H1 (cell line): ENCODE measurements around the gene PRRX2.

Experiments
- BCL11A ChIP-seq, 2 experiments: IDR thresholded peaks; one replicate each; pipeline ENCODE4 v1.6.1; 2011; ENCODE audit warnings: low read depth in 2 of 2, low read length in 2 of 2, mild to moderate bottlenecking in 2 of 2
- CBX5 ChIP-seq: fragments of 300-800, 300-1000 bp; sonication (generic); IDR thresholded peaks from 2 replicates; pipeline ENCODE4 v1.7.1; 2016; ENCODE audit warnings: antibody characterized with exemption, low read length, low read depth
- CBX8 ChIP-seq: fragments of 300-800, 300-1000 bp; sonication (generic); IDR thresholded peaks from 2 replicates; pipeline ENCODE4 v1.7.1; 2016; ENCODE audit warnings: low read depth, low read length, borderline replicate concordance
- CEBPB ChIP-seq: IDR thresholded peaks from 2 replicates; pipeline ENCODE4 v1.6.1; 2012; ENCODE audit warnings: low read depth, low read length
- JUND ChIP-seq: IDR thresholded peaks from 2 replicates; pipeline ENCODE4 v1.6.1; 2011; ENCODE audit warnings: mild to moderate bottlenecking, improper control_type of control experiment, low read length
- POLR2A ChIP-seq, 2 experiments: IDR thresholded peaks; 1 replicate in 1 of 2; 2 replicates in 1 of 2; pipeline ENCODE4 v1.6.1; 2011; ENCODE audit warnings: low read depth in 2 of 2, low read length in 2 of 2, mild to moderate bottlenecking in 2 of 2; ENCODE audit errors: control extremely low read depth in 1 of 2
- RXRA ChIP-seq: IDR thresholded peaks from 2 replicates; pipeline ENCODE4 v1.6.1; 2011; ENCODE audit warnings: low read depth, mild to moderate bottlenecking, low read length, moderate library complexity; ENCODE audit not compliant: insufficient read depth
- SIN3A ChIP-seq, 2 experiments: IDR thresholded peaks in 1 of 2; conservative IDR thresholded peaks in 1 of 2; 2 replicates each; pipeline ENCODE4 v1.6.1; 2011 to 2012; ENCODE audit warnings: low read length in 2 of 2, improper control_type of control experiment in 1 of 2, low read depth in 1 of 2, mild to moderate bottlenecking in 1 of 2
- SUZ12 ChIP-seq: fragments of 200-600 bp; sonication (generic); IDR thresholded peaks from 2 replicates; pipeline ENCODE4 v1.6.1; 2012; ENCODE audit warnings: mild to moderate bottlenecking, inconsistent platforms, low read length, moderate library complexity, mixed read lengths
- TF ChIP-seq, protein P1 (sequence below), 3 experiments: IDR thresholded peaks; 1 replicate in 2 of 3; 2 replicates in 1 of 3; pipeline versions ENCODE4 v1.5.1 to v1.6.1; 2011; ENCODE audit warnings: low read length in 3 of 3, mild to moderate bottlenecking in 3 of 3, inconsistent platforms in 2 of 3, low read depth in 1 of 3, moderate library complexity in 1 of 3; ENCODE audit not compliant: insufficient read depth in 1 of 3; ENCODE audit errors: control extremely low read depth in 1 of 3

DNA sequence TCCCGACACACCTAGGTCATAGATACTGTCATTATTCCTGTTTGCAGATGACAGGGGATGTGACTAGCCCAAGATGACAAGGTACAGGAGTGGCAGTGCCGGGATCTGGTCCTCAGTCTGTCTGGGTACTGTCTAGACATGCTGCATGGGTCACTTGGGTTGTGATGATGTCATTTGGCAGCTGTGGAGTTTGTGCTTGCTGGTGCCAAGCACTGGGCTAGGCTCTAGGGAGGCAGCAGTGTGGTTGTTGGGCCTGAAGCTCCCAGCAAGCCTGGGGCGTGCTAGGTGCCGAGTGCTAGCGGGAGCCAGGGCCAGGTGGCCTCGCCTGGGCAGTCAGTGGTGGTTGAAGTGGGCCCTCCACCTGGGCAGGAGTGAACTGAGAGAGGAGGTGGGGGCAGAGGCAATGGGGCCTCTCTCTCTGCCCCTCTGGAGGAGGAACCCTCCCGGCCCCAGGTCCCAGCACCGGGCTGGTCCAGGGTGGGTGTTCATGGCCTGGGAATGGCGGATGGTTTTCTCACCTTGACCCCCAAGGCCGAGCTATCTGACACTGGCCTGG is 14.7 kb upstream of the PRRX2 start:
- TF ChIP-seq BCL11A (IDR thresholded peaks at IDR 0.05; ENCODE audit: low read depth in 2 of 2, low read length in 2 of 2) = no peak
- TF ChIP-seq, protein P1, sequence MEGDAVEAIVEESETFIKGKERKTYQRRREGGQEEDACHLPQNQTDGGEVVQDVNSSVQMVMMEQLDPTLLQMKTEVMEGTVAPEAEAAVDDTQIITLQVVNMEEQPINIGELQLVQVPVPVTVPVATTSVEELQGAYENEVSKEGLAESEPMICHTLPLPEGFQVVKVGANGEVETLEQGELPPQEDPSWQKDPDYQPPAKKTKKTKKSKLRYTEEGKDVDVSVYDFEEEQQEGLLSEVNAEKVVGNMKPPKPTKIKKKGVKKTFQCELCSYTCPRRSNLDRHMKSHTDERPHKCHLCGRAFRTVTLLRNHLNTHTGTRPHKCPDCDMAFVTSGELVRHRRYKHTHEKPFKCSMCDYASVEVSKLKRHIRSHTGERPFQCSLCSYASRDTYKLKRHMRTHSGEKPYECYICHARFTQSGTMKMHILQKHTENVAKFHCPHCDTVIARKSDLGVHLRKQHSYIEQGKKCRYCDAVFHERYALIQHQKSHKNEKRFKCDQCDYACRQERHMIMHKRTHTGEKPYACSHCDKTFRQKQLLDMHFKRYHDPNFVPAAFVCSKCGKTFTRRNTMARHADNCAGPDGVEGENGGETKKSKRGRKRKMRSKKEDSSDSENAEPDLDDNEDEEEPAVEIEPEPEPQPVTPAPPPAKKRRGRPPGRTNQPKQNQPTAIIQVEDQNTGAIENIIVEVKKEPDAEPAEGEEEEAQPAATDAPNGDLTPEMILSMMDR (IDR thresholded peaks at IDR 0.05; ENCODE audit: control extremely low read depth in 1 of 3, insufficient read depth in 1 of 3, low read depth in 1 of 3, low read length in 3 of 3) = no peak
- no peak for TF ChIP-seq CBX5
- TF ChIP-seq CEBPB = no peak
- no peak for TF ChIP-seq SIN3A (conservative IDR thresholded peaks at IDR 0.05 in 1 of 2, IDR thresholded peaks at IDR 0.05 in 1 of 2; ENCODE audit: low read depth in 1 of 2, low read length in 2 of 2)
- no peak for TF ChIP-seq SUZ12
- no peak for TF ChIP-seq POLR2A (IDR thresholded peaks at IDR 0.05; ENCODE audit: control extremely low read depth in 1 of 2, low read depth in 2 of 2, low read length in 2 of 2)
- TF ChIP-seq CBX8 = no peak
- no peak for TF ChIP-seq JUND
- TF ChIP-seq RXRA = no peak
